ENCODE data around the gene TMIGD1.

Gene TMIGD1

DNA sequence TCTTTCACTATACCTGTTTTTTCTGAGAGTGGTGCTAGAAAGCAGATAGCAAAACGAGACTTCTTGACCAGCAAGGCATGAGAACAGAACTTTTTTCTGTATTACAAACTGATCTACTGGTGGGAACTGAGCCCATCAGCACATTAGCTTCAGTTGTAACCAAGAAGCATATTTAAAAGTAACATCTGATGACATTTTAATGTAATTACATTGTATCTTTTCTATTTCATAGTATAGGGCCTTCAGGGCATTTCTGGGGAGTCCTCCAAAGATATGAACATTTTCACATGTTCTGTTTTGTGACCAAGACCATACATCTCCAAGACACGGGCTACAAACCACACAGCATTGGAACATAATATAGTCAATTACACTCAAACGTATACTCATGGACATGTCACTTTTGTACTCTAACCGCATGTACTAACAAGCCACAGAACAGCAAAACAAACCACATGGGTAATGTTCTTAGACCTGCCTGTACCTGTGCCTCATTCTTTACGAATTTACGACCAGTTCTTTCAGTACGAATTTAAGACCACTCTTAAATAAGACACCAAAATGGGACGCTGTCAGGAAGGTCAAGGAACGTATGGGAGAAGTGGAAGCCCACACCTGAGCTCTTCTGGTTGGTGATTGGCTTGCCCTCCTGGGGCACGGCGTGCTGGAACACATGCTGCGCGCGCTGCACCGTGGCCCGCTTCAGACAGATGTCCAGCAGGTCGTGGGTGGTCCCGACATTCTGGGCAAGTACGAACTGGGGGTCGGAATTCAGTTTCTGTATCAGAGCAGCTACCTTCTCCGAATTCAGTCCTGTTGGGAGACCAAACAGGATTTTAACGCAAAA lies 42.9 kb downstream of the TMIGD1 start:
- DNase-seq (ENCODE audit: low read depth in 3 of 3), result peak in 1 of 3 donors; percentile 23

DNA sequence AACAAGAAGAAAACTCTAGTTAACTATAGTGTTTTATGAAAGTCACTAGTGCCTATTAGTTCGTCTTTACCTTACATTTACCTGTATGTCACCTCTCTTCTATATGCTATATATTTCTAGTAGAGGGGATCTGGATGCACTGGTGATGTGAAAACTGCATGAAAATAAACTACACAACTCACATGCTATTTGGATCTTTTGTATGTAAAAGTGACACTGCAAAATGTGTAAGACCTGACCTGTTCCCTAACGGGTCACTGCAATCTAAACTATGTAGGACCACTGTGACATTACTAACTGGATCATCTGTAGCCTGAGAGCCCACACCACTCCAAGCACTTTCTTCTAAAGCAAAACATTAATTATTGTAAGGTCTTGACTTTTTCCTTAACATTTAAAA lies 43.8 kb downstream of the TMIGD1 start:
- no peak for DNase-seq (ENCODE audit: low read depth in 3 of 3)

DNA sequence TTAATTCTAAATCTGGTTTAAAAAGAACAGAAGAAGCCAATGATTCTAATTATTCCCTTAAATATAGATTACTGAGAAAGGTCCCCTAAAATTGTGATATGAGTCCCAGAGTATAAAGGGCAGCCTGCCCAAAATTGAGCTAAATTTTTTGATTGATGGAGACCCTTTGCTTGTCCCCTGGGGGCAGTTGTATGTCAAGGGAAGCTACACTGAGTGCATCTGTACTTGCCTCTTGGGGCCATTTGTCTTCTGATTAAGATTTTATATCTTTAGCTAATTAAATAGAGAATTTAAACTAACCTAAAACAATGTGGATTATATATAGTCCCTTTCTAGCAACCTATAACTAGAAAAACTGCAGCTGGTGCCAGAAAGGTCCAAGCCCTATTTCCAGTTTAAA lies 54.7 kb downstream of the TMIGD1 start:
- DNase-seq (ENCODE audit: low read depth in 3 of 3), result no peak

DNA sequence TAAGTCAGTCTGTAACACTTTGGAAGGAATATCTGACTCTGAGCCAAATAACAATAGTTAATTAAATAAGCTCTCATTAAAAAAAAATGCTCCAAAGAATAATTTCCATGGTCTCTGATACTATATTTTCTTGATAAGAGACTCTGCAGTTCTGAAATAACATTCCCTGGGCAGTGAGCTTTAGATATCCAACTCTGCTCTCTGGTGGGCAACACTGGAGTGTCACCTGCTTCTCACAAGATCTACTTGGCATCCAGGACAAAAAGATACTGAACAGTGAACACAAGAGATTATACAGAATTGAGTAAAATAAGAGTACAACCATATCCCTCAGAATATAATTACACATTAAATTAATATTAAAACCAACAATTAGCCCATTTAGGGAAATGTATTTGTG lies 55.8 kb downstream of the TMIGD1 start:
- DNase-seq (ENCODE audit: low read depth in 3 of 3), result no peak

DNA sequence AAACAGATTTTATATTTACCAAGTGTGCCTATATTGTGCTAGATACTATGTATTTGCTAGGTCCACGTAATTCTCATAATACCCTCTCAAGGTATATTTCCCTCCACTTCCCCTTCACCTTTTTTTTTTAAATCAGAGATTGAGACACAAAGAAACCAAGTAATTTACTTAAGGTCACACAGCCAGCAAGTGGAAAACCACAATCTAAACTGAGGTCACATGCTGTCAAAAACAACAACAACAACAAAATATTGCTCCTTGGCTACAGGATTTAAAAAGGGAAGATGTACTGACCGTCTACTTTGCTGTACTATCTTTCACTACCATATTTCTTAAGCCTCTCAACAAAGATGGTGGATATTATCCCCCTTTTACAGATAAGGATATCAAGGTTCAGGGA lies 57.9 kb downstream of the TMIGD1 start:
- no peak for DNase-seq (ENCODE audit: low read depth in 3 of 3)

DNA sequence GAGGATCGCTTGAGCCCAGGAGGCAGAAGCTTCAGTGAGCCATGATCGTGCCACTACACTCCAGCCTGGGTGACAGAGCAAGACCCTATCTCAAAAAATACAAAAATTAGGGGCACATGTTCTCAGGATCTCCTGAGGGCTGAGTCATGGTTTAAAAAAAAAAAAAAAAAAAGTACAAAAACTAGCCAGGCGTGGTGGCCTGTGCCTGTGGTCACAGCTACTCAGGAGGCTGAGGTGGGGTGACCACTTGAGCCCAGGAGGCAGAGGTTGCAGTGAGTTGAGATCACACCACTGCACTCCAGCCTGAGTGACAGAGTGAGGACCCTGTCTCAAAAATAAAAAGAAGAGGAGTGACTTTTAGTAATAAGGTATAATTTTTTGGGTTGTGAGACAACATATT lies 59.0 kb downstream of the TMIGD1 start:
- DNase-seq (ENCODE audit: low read depth in 3 of 3), result no peak

DNA sequence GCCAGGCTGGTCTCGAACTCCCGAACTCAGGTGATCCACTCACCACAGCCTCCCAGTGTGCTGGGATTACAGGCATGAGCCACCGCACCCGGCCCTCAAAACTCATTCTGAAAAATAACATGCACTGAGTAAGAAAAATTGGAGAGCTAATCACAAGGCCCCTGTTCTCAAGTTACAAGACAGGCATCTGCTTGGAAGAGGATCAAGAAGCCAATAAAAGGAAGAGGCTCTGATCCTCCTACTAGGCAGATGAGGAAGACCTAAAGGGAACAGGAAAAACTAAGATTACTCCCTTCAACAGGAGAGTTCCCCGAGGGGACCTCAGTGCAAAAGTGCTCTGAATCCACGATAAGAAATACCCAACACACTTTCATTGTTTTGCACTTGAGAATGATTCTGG lies 60.5 kb downstream of the TMIGD1 start:
- DNase-seq (ENCODE audit: low read depth in 3 of 3), result no peak

DNA sequence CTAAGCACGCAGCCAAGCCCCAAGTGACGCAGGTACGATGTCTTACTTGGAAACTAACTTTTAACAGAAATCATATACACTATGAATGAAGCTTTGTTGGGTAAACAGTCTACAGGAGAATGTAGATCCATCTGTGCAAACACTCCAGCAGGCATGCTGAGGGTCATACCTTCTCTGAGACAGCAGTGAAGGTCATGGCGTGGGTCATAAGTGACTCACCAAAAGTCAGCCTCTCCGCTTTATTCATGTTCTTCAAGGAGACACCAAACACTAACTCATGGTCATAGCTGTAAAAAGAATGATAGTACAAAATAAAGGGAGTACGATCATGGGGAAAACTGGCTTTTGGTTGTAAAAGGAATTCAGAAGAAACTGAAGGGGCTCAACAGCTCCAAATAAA lies 62.8 kb downstream of the TMIGD1 start:
- no peak for DNase-seq (ENCODE audit: low read depth in 3 of 3)

DNA sequence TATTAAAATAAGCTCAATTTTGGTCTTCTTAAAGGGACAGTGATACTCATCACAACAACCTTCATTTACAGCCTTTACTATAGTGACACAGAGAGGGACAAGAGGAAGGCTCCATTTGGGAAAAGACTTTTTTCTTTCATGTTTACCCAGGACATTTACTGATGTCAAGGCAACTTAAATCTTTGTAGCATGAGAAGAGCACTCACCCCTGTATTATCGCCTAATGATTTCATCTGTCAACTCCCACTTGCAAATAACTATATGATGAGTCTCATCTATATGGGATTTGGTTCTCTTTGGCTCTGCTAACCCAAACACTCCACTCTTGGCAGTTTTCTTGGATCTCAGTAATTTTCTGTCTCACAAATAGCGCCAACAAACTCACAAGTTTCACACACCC lies 66.2 kb downstream of the TMIGD1 start:
- no peak for DNase-seq (ENCODE audit: low read depth in 3 of 3)
